Measurements from ENCODE around the gene FSD1L. TPM values are rescaled to one million over a fixed set of nuclear protein-coding genes. Genes with fewer than 3 reads are reported as not detected.

FSD1L gene
- total RNA-seq, 2 experiments from 2014 or later, result 0.38 to 0.56 TPM

DNA sequence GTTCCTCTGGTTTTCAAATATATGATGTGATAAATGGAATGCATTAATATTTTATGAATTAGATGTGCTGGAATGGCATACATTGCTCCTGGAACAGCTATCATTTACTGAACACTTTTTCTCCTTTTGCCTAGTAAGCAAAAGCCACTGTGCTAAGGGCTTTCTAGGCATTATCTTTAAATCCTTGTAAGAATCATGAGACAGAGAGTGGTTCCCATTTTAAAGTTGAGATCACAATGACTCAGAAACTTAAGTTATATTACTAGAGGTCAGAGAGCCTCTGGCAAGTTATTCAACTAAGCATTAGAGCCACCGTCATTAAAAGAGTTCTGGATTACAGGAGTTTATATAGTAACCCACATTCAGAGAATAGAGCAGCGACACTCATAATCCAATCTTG is 26.7 kb upstream of the FSD1L start:
- ATAC-seq (ENCODE audit: poor library complexity) (no peak), DNase-seq (no peak)
- Histone ChIP-seq H3K27ac (ENCODE audit: low read depth in 1 of 2, low read length in 2 of 2) (no peak overlapping the region), H3K4me3 (ENCODE audit: low read length) (no peak overlapping the region), H3K36me3 (ENCODE audit: insufficient read depth, low read length) (no peaks in the 10 kb centered on the region), H3K9me3 (ENCODE audit: control insufficient read depth in 1 of 2, insufficient read depth in 1 of 2, low read length in 2 of 2) (no peaks in the 10 kb centered on the region), H3K27me3 (ENCODE audit: control insufficient read depth in 1 of 2, insufficient read depth in 2 of 2, low read length in 2 of 2) (no peaks in the 10 kb centered on the region), H3K4me1 (ENCODE audit: insufficient read depth, low read length) (no peaks in the 10 kb centered on the region)
- Mint-ChIP-seq H3K36me3 (ENCODE audit: low read depth) (no peaks in the 10 kb centered on the region), H3K27me3 (peaks cover 5% of the 10 kb centered on the region), H3K9me3 (no peaks in the 10 kb centered on the region), H3K4me1 (ENCODE audit: low read depth) (no peaks in the 10 kb centered on the region), H3K4me3 (no peak overlapping the region), H3K27ac (no peak overlapping the region)
- ChIA-PET CTCF (interaction anchor here (0.7 kb wide), 1 partner anchor 174 kb away, joined by 4 read pairs; no protein-coding TSS in a partner anchor), POLR2A (no interaction called here)
- TF ChIP-seq, protein P1, sequence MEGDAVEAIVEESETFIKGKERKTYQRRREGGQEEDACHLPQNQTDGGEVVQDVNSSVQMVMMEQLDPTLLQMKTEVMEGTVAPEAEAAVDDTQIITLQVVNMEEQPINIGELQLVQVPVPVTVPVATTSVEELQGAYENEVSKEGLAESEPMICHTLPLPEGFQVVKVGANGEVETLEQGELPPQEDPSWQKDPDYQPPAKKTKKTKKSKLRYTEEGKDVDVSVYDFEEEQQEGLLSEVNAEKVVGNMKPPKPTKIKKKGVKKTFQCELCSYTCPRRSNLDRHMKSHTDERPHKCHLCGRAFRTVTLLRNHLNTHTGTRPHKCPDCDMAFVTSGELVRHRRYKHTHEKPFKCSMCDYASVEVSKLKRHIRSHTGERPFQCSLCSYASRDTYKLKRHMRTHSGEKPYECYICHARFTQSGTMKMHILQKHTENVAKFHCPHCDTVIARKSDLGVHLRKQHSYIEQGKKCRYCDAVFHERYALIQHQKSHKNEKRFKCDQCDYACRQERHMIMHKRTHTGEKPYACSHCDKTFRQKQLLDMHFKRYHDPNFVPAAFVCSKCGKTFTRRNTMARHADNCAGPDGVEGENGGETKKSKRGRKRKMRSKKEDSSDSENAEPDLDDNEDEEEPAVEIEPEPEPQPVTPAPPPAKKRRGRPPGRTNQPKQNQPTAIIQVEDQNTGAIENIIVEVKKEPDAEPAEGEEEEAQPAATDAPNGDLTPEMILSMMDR (IDR thresholded peaks at IDR 0.05), result no peak
- intact Hi-C loops (cut with DNase I, micrococcal nuclease), result no loop called here

DNA sequence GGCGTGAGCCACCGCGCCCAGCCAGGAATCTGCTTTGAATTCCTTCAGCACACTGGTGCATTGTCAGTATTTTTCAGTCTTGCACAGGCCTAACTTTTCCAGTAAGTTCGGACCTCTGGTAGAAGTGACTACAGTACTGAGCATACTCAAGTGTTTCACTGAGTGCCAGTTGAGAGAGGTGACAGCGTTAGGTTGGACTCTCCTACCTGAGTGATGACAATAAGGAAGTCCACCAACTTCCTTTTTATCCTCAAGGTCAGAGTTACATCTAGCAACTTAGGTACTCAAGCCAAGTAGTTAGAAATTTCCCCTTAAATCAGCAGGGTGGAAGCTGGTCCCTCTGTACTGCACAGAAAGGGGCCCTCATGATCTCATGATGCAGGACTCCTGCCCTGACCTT is 26.0 kb upstream of the FSD1L start:
- H3K9me3 ChIP-seq (ENCODE audit: control insufficient read depth in 1 of 2, insufficient read depth in 1 of 2, low read length in 2 of 2), result no peaks in the 10 kb centered on the region
- Mint-ChIP-seq H3K9me3 (no peaks in the 10 kb centered on the region), H3K27ac (no peak overlapping the region), H3K27me3 (peaks cover 5% of the 10 kb centered on the region), H3K36me3 (ENCODE audit: low read depth) (no peaks in the 10 kb centered on the region), H3K4me1 (ENCODE audit: low read depth) (no peaks in the 10 kb centered on the region), H3K4me3 (no peak overlapping the region)
- H3K27me3 ChIP-seq (ENCODE audit: control insufficient read depth in 1 of 2, insufficient read depth in 2 of 2, low read length in 2 of 2), result no peaks in the 10 kb centered on the region
- H3K4me1 ChIP-seq (ENCODE audit: insufficient read depth, low read length), result no peaks in the 10 kb centered on the region
- DNase-seq, result no peak
- no peaks in the 10 kb centered on the region for H3K36me3 ChIP-seq (ENCODE audit: insufficient read depth, low read length)
- POLR2A ChIA-PET, result no interaction called here
- H3K4me3 ChIP-seq (ENCODE audit: low read length), result no peak overlapping the region
- CTCF ChIA-PET, result interaction anchor here (0.7 kb wide), 2 partner anchors 175 to 642 kb away, joined by 3 to 4 read pairs; no protein-coding TSS in a partner anchor
- intact Hi-C loops (cut with DNase I, micrococcal nuclease), result no loop called here
- no peak overlapping the region for H3K27ac ChIP-seq (ENCODE audit: low read depth in 1 of 2, low read length in 2 of 2)
- ATAC-seq (ENCODE audit: poor library complexity), result no peak
- TF ChIP-seq, protein P1 (IDR thresholded peaks at IDR 0.05), result no peak

DNA sequence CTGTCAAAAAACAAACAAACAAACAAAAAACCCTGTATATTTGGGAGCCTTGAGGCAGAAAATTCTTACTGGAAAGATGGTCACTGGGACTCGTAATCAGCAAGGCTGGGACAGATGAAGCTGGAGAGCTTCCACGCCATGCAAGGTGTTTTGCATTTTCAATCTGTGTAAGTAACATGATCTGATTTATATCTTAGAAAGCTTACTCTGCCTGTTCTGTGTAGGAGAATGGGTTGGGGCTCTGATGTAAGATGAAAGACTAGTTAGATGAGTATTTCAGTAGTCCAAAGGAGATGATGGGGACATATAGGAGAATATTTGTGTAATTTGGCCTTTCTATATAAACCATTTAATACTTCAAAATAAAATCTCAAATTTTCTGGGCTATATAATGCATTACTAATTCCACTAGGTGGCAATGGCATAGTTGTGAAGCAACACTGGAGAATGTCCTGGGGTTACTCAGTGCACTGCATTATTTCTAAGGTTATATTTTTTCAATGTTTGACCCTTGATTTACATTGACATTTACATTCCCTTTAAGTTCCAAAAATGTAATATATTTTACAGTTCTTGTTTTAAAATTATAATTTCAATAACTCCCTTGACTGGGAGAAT is 21.9 kb upstream of the FSD1L start:
- CTCF ChIA-PET, result no interaction called here

More for the DNA sequence above, 21.9 kb upstream of the FSD1L start:
- no peak overlapping the region for H3K27ac ChIP-seq (ENCODE audit: low read depth in 1 of 2, low read length in 2 of 2)
- H3K36me3 ChIP-seq (ENCODE audit: insufficient read depth, low read length), result no peaks in the 10 kb centered on the region
- no peaks in the 10 kb centered on the region for H3K27me3 ChIP-seq (ENCODE audit: control insufficient read depth in 1 of 2, insufficient read depth in 2 of 2, low read length in 2 of 2)
- no peaks in the 10 kb centered on the region for H3K36me3 Mint-ChIP-seq (ENCODE audit: low read depth)
- H3K4me3 ChIP-seq (ENCODE audit: low read length), result no peak overlapping the region
- no peak overlapping the region for H3K27ac Mint-ChIP-seq
- intact Hi-C loops (cut with DNase I, micrococcal nuclease), result no loop called here
- peaks cover 4% of the 10 kb centered on the region for H3K27me3 Mint-ChIP-seq
- no peaks in the 10 kb centered on the region for H3K4me1 Mint-ChIP-seq (ENCODE audit: low read depth)
- no peak for ATAC-seq (ENCODE audit: poor library complexity)
- TF ChIP-seq, protein P1 (IDR thresholded peaks at IDR 0.05), result peak; percentile 36
- POLR2A ChIA-PET, result no interaction called here
- no peaks in the 10 kb centered on the region for H3K4me1 ChIP-seq (ENCODE audit: insufficient read depth, low read length)
- no peaks in the 10 kb centered on the region for H3K9me3 ChIP-seq (ENCODE audit: control insufficient read depth in 1 of 2, insufficient read depth in 1 of 2, low read length in 2 of 2)
- no peak overlapping the region for H3K4me3 Mint-ChIP-seq
- DNase-seq, result peak in 1 of 14 experiments; percentile 8
- no peaks in the 10 kb centered on the region for H3K9me3 Mint-ChIP-seq

Measured in CD4-positive, alpha-beta T cell (primary cell).